Testis (tissue), 2 donors: Measurements from ENCODE around the gene SMIM35.

Experiments used
- POLR2A ChIP-seq: fragments of 450-650 bp; IDR thresholded peaks from one replicate; pipeline ENCODE4 v1.6.1; 2017; ENCODE audit warnings: antibody characterized with exemption, mild to moderate bottlenecking, moderate library complexity
- TF ChIP-seq, protein P1 (sequence below), 3 experiments: fragments of 450-650 bp in 2 of 3; fragments of 200-600 bp in 1 of 3; sonication (generic) in 1 of 3; IDR thresholded peaks; one replicate each; pipeline ENCODE4 v1.5.1; 2016 to 2019; ENCODE audit warnings: antibody characterized with exemption in 3 of 3, mild to moderate bottlenecking in 2 of 3, moderate library complexity in 1 of 3

DNA sequence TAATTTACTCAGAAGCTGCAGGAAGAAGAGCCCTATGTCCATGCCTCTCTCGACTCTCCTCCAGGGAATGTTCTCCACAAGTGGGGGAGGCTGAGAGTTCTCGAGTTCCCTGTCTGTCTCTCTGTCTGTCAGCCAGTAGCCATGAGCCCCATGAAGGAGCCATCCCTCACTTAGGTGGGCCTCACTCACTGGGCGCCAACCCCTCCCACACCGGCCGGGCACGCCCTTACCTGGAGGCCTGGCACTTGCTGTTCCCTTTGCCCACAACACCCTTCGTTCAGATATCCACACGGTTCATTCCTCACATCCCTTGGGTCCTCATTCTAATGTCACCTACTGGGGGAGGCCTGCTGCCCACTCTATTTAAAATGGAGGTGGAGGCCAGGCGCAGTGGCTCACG, 114.7 kb downstream of the SMIM35 start:
- TF ChIP-seq, protein P1, sequence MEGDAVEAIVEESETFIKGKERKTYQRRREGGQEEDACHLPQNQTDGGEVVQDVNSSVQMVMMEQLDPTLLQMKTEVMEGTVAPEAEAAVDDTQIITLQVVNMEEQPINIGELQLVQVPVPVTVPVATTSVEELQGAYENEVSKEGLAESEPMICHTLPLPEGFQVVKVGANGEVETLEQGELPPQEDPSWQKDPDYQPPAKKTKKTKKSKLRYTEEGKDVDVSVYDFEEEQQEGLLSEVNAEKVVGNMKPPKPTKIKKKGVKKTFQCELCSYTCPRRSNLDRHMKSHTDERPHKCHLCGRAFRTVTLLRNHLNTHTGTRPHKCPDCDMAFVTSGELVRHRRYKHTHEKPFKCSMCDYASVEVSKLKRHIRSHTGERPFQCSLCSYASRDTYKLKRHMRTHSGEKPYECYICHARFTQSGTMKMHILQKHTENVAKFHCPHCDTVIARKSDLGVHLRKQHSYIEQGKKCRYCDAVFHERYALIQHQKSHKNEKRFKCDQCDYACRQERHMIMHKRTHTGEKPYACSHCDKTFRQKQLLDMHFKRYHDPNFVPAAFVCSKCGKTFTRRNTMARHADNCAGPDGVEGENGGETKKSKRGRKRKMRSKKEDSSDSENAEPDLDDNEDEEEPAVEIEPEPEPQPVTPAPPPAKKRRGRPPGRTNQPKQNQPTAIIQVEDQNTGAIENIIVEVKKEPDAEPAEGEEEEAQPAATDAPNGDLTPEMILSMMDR (IDR thresholded peaks at IDR 0.05), result no peak
- no peak for TF ChIP-seq POLR2A
